ENCODE data around the gene ATL3.

The ATL3 gene

GRCh38 chr11:63609971-63610580 is 61.1 kb downstream of the ATL3 start:
- H3K18ac ChIP-seq (ENCODE audit: low read length), result no peak overlapping the region
- H2BK120ac ChIP-seq (ENCODE audit: insufficient read depth, low read length, poor library complexity), result no peak overlapping the region
- H3K79me2 ChIP-seq (ENCODE audit: control insufficient read depth, insufficient read depth, low read length, poor library complexity), result peaks cover 7% of the 10 kb centered on the region
- H3K79me1 ChIP-seq (ENCODE audit: low read length), result peaks cover 4% of the 10 kb centered on the region
- H3K4me1 ChIP-seq (ENCODE audit: control insufficient read depth in 1 of 2, insufficient read depth in 2 of 2, low read length in 2 of 2), result peaks cover 3 to 5% of the 10 kb centered on the region in 2 experiments
- no peak overlapping the region for H4K12ac ChIP-seq (ENCODE audit: low read depth, low read length)
- no peak overlapping the region for H3K4me2 ChIP-seq (ENCODE audit: low read length)
- H3K9me3 ChIP-seq (ENCODE audit: insufficient read depth, low read depth, low read length), result no peaks in the 10 kb centered on the region
- H2BK5ac ChIP-seq (ENCODE audit: low read depth, low read length, poor library complexity), result no peak overlapping the region
- no peak overlapping the region for H2BK12ac ChIP-seq (ENCODE audit: low read length)
- H3K14ac ChIP-seq (ENCODE audit: low read length), result no peak overlapping the region
- no peak overlapping the region for H3K9ac ChIP-seq (ENCODE audit: low read length)
- H3K27ac ChIP-seq (ENCODE audit: low read depth, low read length), result no peak overlapping the region
- H3K4ac ChIP-seq (ENCODE audit: low read depth, low read length), result no peak overlapping the region
- H3K36me3 ChIP-seq (ENCODE audit: control insufficient read depth in 1 of 2, insufficient read depth in 2 of 2, low read length in 2 of 2), result no peaks in the 10 kb centered on the region
- no peak overlapping the region for H4K8ac ChIP-seq (ENCODE audit: low read depth, low read length)
- H3K23ac ChIP-seq (ENCODE audit: low read length), result no peak overlapping the region
- no peak overlapping the region for H3K4me3 ChIP-seq (ENCODE audit: low read depth, low read length)
- H2AK5ac ChIP-seq (ENCODE audit: low read length), result no peak overlapping the region
- H3K27me3 ChIP-seq (ENCODE audit: insufficient read depth, low read length), result no peaks in the 10 kb centered on the region
- DNase-seq, result no peak
- H2AFZ ChIP-seq (ENCODE audit: insufficient read depth, low read length, poor library complexity), result no peak overlapping the region
- no CpG with 5 or more reads among the region's 14 CpGs for WGBS (ENCODE audit: extremely low coverage, insufficient coverage, insufficient read length)
- no peak overlapping the region for H4K91ac ChIP-seq (ENCODE audit: low read depth, low read length)

- Histone ChIP-seq H2BK120ac (ENCODE audit: insufficient read depth, low read length, poor library complexity) (no peak overlapping the region), H3K9ac (ENCODE audit: low read length) (no peak overlapping the region), H3K9me3 (ENCODE audit: insufficient read depth, low read depth, low read length) (no peaks in the 10 kb centered on the region), H3K18ac (ENCODE audit: low read length) (no peak overlapping the region), H3K27me3 (ENCODE audit: insufficient read depth, low read length) (no peaks in the 10 kb centered on the region), H3K4ac (ENCODE audit: low read depth, low read length) (peak overlapping the region; percentile 40), H3K27ac (ENCODE audit: low read depth, low read length) (no peak overlapping the region), H3K4me2 (ENCODE audit: low read length) (no peak overlapping the region), H3K4me3 (ENCODE audit: low read depth, low read length) (no peak overlapping the region), H2AK5ac (ENCODE audit: low read length) (no peak overlapping the region), H3K79me1 (ENCODE audit: low read length) (peaks cover 4% of the 10 kb centered on the region), H4K12ac (ENCODE audit: low read depth, low read length) (no peak overlapping the region), H3K23ac (ENCODE audit: low read length) (no peak overlapping the region), H3K4me1 (ENCODE audit: control insufficient read depth in 1 of 2, insufficient read depth in 2 of 2, low read length in 2 of 2) (peaks cover 3 to 5% of the 10 kb centered on the region in 2 experiments), H4K8ac (ENCODE audit: low read depth, low read length) (no peak overlapping the region), H2AFZ (ENCODE audit: insufficient read depth, low read length, poor library complexity) (no peak overlapping the region), H3K14ac (ENCODE audit: low read length) (peak overlapping the region; percentile 4), H3K36me3 (ENCODE audit: control insufficient read depth in 1 of 2, insufficient read depth in 2 of 2, low read length in 2 of 2) (no peaks in the 10 kb centered on the region), H2BK5ac (ENCODE audit: low read depth, low read length, poor library complexity) (no peak overlapping the region), H4K91ac (ENCODE audit: low read depth, low read length) (peak overlapping the region; percentile 8), H2BK12ac (ENCODE audit: low read length) (no peak overlapping the region), H3K79me2 (ENCODE audit: control insufficient read depth, insufficient read depth, low read length, poor library complexity) (peaks cover 7% of the 10 kb centered on the region)
- DNase-seq, result no peak
- WGBS (ENCODE audit: extremely low coverage, insufficient coverage, insufficient read length), result no CpG with 5 or more reads among the region's 4 CpGs
Measured at GRCh38 chr11:63609536-63609935, 61.6 kb downstream of the ATL3 start.

- no peak overlapping the region for H3K14ac ChIP-seq (ENCODE audit: low read length)
- H2AFZ ChIP-seq (ENCODE audit: insufficient read depth, low read length, poor library complexity), result no peak overlapping the region
- H2BK5ac ChIP-seq (ENCODE audit: low read depth, low read length, poor library complexity), result no peak overlapping the region
- no peak overlapping the region for H3K23ac ChIP-seq (ENCODE audit: low read length)
- H3K4me3 ChIP-seq (ENCODE audit: low read depth, low read length), result no peak overlapping the region
- no peak overlapping the region for H3K27ac ChIP-seq (ENCODE audit: low read depth, low read length)
- H3K4me2 ChIP-seq (ENCODE audit: low read length), result no peak overlapping the region
- H3K4me1 ChIP-seq (ENCODE audit: control insufficient read depth in 1 of 2, insufficient read depth in 2 of 2, low read length in 2 of 2), result peaks cover 3% of the 10 kb centered on the region in 2 experiments
- H3K36me3 ChIP-seq (ENCODE audit: control insufficient read depth in 1 of 2, insufficient read depth in 2 of 2, low read length in 2 of 2), result no peaks in the 10 kb centered on the region
- H3K9ac ChIP-seq (ENCODE audit: low read length), result no peak overlapping the region
- no peak overlapping the region for H2BK12ac ChIP-seq (ENCODE audit: low read length)
- no CpG with 5 or more reads among the region's 11 CpGs for WGBS (ENCODE audit: extremely low coverage, insufficient coverage, insufficient read length)
- no peak overlapping the region for H4K8ac ChIP-seq (ENCODE audit: low read depth, low read length)
- H3K4ac ChIP-seq (ENCODE audit: low read depth, low read length), result peak overlapping the region; percentile 33
- peak; percentile 46 to 71 for DNase-seq
- no peak overlapping the region for H4K12ac ChIP-seq (ENCODE audit: low read depth, low read length)
- H3K18ac ChIP-seq (ENCODE audit: low read length), result no peak overlapping the region
- peak overlapping the region; percentile 23 for H2AK5ac ChIP-seq (ENCODE audit: low read length)
- peaks cover 1% of the 10 kb centered on the region for H3K79me1 ChIP-seq (ENCODE audit: low read length)
- peak overlapping the region; percentile 28 for H4K91ac ChIP-seq (ENCODE audit: low read depth, low read length)
- no peaks in the 10 kb centered on the region for H3K9me3 ChIP-seq (ENCODE audit: insufficient read depth, low read depth, low read length)
- no peaks in the 10 kb centered on the region for H3K27me3 ChIP-seq (ENCODE audit: insufficient read depth, low read length)
- no peak overlapping the region for H2BK120ac ChIP-seq (ENCODE audit: insufficient read depth, low read length, poor library complexity)
- peaks cover 7% of the 10 kb centered on the region for H3K79me2 ChIP-seq (ENCODE audit: control insufficient read depth, insufficient read depth, low read length, poor library complexity)
Measured at GRCh38 chr11:63608353-63609345, 62.5 kb downstream of the ATL3 start.

- Histone ChIP-seq H2BK120ac (ENCODE audit: insufficient read depth, low read length, poor library complexity) (no peak overlapping the region), H2BK5ac (ENCODE audit: low read depth, low read length, poor library complexity) (no peak overlapping the region), H4K12ac (ENCODE audit: low read depth, low read length) (no peak overlapping the region), H3K79me2 (ENCODE audit: control insufficient read depth, insufficient read depth, low read length, poor library complexity) (peaks cover under 1% of the 10 kb centered on the region), H3K4ac (ENCODE audit: low read depth, low read length) (no peak overlapping the region), H3K23ac (ENCODE audit: low read length) (no peak overlapping the region), H3K4me3 (ENCODE audit: low read depth, low read length) (no peak overlapping the region), H4K91ac (ENCODE audit: low read depth, low read length) (no peak overlapping the region), H3K14ac (ENCODE audit: low read length) (no peak overlapping the region), H2BK12ac (ENCODE audit: low read length) (no peak overlapping the region), H2AK5ac (ENCODE audit: low read length) (no peak overlapping the region), H3K27me3 (ENCODE audit: insufficient read depth, low read length) (no peaks in the 10 kb centered on the region), H3K27ac (ENCODE audit: low read depth, low read length) (no peak overlapping the region), H4K8ac (ENCODE audit: low read depth, low read length) (no peak overlapping the region), H2AFZ (ENCODE audit: insufficient read depth, low read length, poor library complexity) (no peak overlapping the region), H3K79me1 (ENCODE audit: low read length) (no peaks in the 10 kb centered on the region), H3K9ac (ENCODE audit: low read length) (no peak overlapping the region), H3K4me1 (ENCODE audit: control insufficient read depth in 1 of 2, insufficient read depth in 2 of 2, low read length in 2 of 2) (peaks cover 0 to 1% of the 10 kb centered on the region in 2 experiments), H3K9me3 (ENCODE audit: insufficient read depth, low read depth, low read length) (no peaks in the 10 kb centered on the region), H3K4me2 (ENCODE audit: low read length) (no peak overlapping the region), H3K18ac (ENCODE audit: low read length) (no peak overlapping the region), H3K36me3 (ENCODE audit: control insufficient read depth in 1 of 2, insufficient read depth in 2 of 2, low read length in 2 of 2) (no peaks in the 10 kb centered on the region)
- WGBS (ENCODE audit: extremely low coverage, insufficient coverage, insufficient read length), result no CpG with 5 or more reads among the region's 3 CpGs
- DNase-seq, result peak; percentile 82 to 84
Measured at GRCh38 chr11:63603180-63603518, 68.0 kb downstream of the ATL3 start.
